Motor neuron (in vitro differentiated cells): Measurements from ENCODE around the gene TNIK. TPM values are rescaled to one million over a fixed set of nuclear protein-coding genes. Genes with fewer than 3 reads are reported as not detected.
"Not testable (repeated sequence)": the region's sequence is repeated elsewhere in the genome, so short reads cannot be mapped to it uniquely, and the experiment has no call there.

Experiments used
- ATAC-seq, 8 experiments: fragments of 200-7000 bp; cut with Tn5 transposase; replicated peaks in 6 of 8; 2 replicates each; pipeline ENCODE4 v1.8.0; 2021; ENCODE audit warnings: mild to moderate bottlenecking in 8 of 8, moderate library complexity in 8 of 8
- H3K27ac ChIP-seq, 2 donors: fragments of 250-450 bp; sonication (Bioruptor Pico); 2 replicates each; pipeline ENCODE4 v1.9.0; 2021; ENCODE audit warnings: antibody characterized with exemption in 2 of 2, mild to moderate bottlenecking in 2 of 2, moderate library complexity in 1 of 2
- H3K4me1 ChIP-seq, 2 donors: fragments of 250-450 bp; sonication (Bioruptor Pico); replicated peaks in 1 of 2; 2 replicates each; pipeline ENCODE4 v1.6.1; 2021; ENCODE audit warnings: antibody characterized with exemption in 2 of 2, mild to moderate bottlenecking in 2 of 2, moderate library complexity in 1 of 2
- H3K4me3 ChIP-seq, 5 donors: fragments of 250-450 bp; sonication (Bioruptor Pico); 2 replicates each; pipeline ENCODE4 v1.9.0; 2021; ENCODE audit warnings: antibody characterized with exemption in 5 of 5, mild to moderate bottlenecking in 5 of 5, moderate library complexity in 4 of 5
- WGBS, 10 experiments: fragments of 450-650 bp; shearing (Covaris generic); methylation state at CpG; one replicate each; pipeline ENCODE4 v1.0.0; 2022; 5-methylcytosine and 5-hydroxymethylcytosine counted together
- in situ Hi-C, 9 experiments: fragments of 400-800 bp; cut with MboI; loops; one replicate each; pipeline ENCODE4 v1.15.0; 2021; ENCODE audit warnings: low sequenced_read_pairs in 9 of 9, low pct_unique_long_range_greater_than_20kb in 2 of 9; ENCODE audit not compliant: unreplicated experiment in 9 of 9
- total RNA-seq, 8 experiments: library from RNA; unstranded; fragments of 300-600 nt; gene quantifications; 2 replicates each; pipeline versions ENCODE4 v1.2.3 to v1.2.4, GENCODE V29; 2022

Gene TNIK
- total RNA-seq, 8 experiments from 2014 or later, result 0.87 to 76.5 (median 23.3) TPM

- ATAC-seq, H3K27ac ChIP-seq, H3K4me1 ChIP-seq, in situ Hi-C loops, H3K4me3 ChIP-seq: not testable (repeated sequence)
- WGBS, 10 experiments, result 92 to 100% (median 97%) methylated on average over 2 of the region's 3 CpGs; no CpG with 5 or more reads in 6 of the 10 experiments
Measured at GRCh38 chr3:171287761-171288160, 172.4 kb downstream of the TNIK start.

GRCh38 chr3:171286580-171287249 lies 173.5 kb downstream of the TNIK start:
- WGBS, 10 experiments, result 40 to 100% (median 90%) methylated on average over 1 of the region's 1 CpG; no CpG with 5 or more reads in 2 of the 10 experiments
- no peak overlapping the region for H3K27ac ChIP-seq
- H3K4me3 ChIP-seq, result no peak overlapping the region
- H3K4me1 ChIP-seq, result peaks cover 6 to 12% of the 10 kb centered on the region in 2 donors
- no peak for ATAC-seq
- in situ Hi-C loops, result no loop called here

GRCh38 chr3:171285287-171285686 lies 174.9 kb downstream of the TNIK start:
- 0 to 100% (median 60%) methylated on average over 1 to 2 of the region's 2 CpGs; no CpG with 5 or more reads in 1 of the 10 experiments for WGBS, 10 experiments
- Histone ChIP-seq H3K4me3 (no peak overlapping the region), H3K4me1 (peaks cover 6 to 13% of the 10 kb centered on the region in 2 donors), H3K27ac (no peak overlapping the region)
- in situ Hi-C loops, result no loop called here
- no peak for ATAC-seq

GRCh38 chr3:171284308-171285075 lies 175.7 kb downstream of the TNIK start:
- ATAC-seq, result peak in 7 of 8 experiments; percentile 30 to 99 (median 92)
- in situ Hi-C loops, result no loop called here
- peaks cover 6 to 13% of the 10 kb centered on the region in 2 donors for H3K4me1 ChIP-seq
- H3K27ac ChIP-seq, result no peak overlapping the region
- WGBS, 10 experiments, result 3 to 92% (median 71%) methylated on average over 1 to 5 of the region's 5 CpGs
- H3K4me3 ChIP-seq, result no peak overlapping the region

GRCh38 chr3:171283848-171284222 lies 176.4 kb downstream of the TNIK start:
- in situ Hi-C loops, result no loop called here
- Histone ChIP-seq H3K4me1 (peaks cover 6 to 13% of the 10 kb centered on the region in 2 donors), H3K27ac (no peak overlapping the region), H3K4me3 (no peak overlapping the region)
- no peak for ATAC-seq
- WGBS, 10 experiments, result 40 to 100% (median 83%) methylated on average over 1 to 4 of the region's 4 CpGs; no CpG with 5 or more reads in 1 of the 10 experiments

- Histone ChIP-seq H3K4me1 (peaks cover 6 to 13% of the 10 kb centered on the region in 2 donors), H3K27ac (no peak overlapping the region), H3K4me3 (no peak overlapping the region)
- WGBS, 10 experiments, result 21 to 100% (median 85%) methylated on average over 1 to 5 of the region's 6 CpGs
- ATAC-seq, result no peak
- in situ Hi-C loops, result no loop called here
Measured at GRCh38 chr3:171283183-171283847, 176.9 kb downstream of the TNIK start.

GRCh38 chr3:171282041-171282440 lies 178.2 kb downstream of the TNIK start:
- H3K4me3 ChIP-seq, result no peak overlapping the region
- peaks cover 6 to 14% of the 10 kb centered on the region in 2 donors for H3K4me1 ChIP-seq
- in situ Hi-C loops, result no loop called here
- H3K27ac ChIP-seq, result no peak overlapping the region
- WGBS, 10 experiments, result 56 to 100% (median 100%) methylated on average over 1 to 4 of the region's 4 CpGs; no CpG with 5 or more reads in 3 of the 10 experiments
- ATAC-seq, result peak in 1 of 8 experiments; percentile 33

GRCh38 chr3:171281256-171281992 lies 178.8 kb downstream of the TNIK start:
- 40 to 88% (median 75%) methylated on average over 1 to 2 of the region's 2 CpGs; no CpG with 5 or more reads in 4 of the 10 experiments for WGBS, 10 experiments
- peak in 1 of 8 experiments; percentile 60 for ATAC-seq
- H3K27ac ChIP-seq, result no peak overlapping the region
- H3K4me1 ChIP-seq, result peaks cover 6 to 16% of the 10 kb centered on the region in 2 donors
- in situ Hi-C loops, result no loop called here
- no peak overlapping the region for H3K4me3 ChIP-seq

GRCh38 chr3:171279972-171280371 lies 180.2 kb downstream of the TNIK start:
- 8 to 100% (median 88%) methylated on average over 2 to 3 of the region's 3 CpGs; no CpG with 5 or more reads in 4 of the 10 experiments for WGBS, 10 experiments
- in situ Hi-C loops, result no loop called here
- Histone ChIP-seq H3K4me1 (peaks cover 6 to 16% of the 10 kb centered on the region in 2 donors), H3K27ac (no peak overlapping the region), H3K4me3 (no peak overlapping the region)
- ATAC-seq, result no peak

GRCh38 chr3:171278299-171278590 lies 182.0 kb downstream of the TNIK start:
- in situ Hi-C loops, result no loop called here
- H3K4me1 ChIP-seq, result peaks cover 0 to 8% of the 10 kb centered on the region in 2 donors
- no peak overlapping the region for H3K4me3 ChIP-seq
- no peak overlapping the region for H3K27ac ChIP-seq
- ATAC-seq, result no peak

- ATAC-seq, result peak in 2 of 8 experiments; percentile 18 to 25
- no peak overlapping the region for H3K4me3 ChIP-seq
- WGBS, 10 experiments, result 33 to 93% (median 75%) methylated on average over 1 to 5 of the region's 5 CpGs
- no peak overlapping the region for H3K27ac ChIP-seq
- in situ Hi-C loops, result no loop called here
- H3K4me1 ChIP-seq, result peaks cover 0 to 8% of the 10 kb centered on the region in 2 donors
Measured at GRCh38 chr3:171277456-171278298, 182.5 kb downstream of the TNIK start.

GRCh38 chr3:171276923-171277322 lies 183.3 kb downstream of the TNIK start:
- in situ Hi-C loops, result no loop called here
- Histone ChIP-seq H3K27ac (no peak overlapping the region), H3K4me3 (no peak overlapping the region), H3K4me1 (peaks cover 0 to 6% of the 10 kb centered on the region in 2 donors)
- peak in 3 of 8 experiments; percentile 19 to 88 (median 71) for ATAC-seq
- WGBS, 10 experiments, result 0 to 100% (median 61%) methylated on average over 1 to 3 of the region's 3 CpGs; no CpG with 5 or more reads in 3 of the 10 experiments
